ENCODE measurements around the gene TSPAN33.
A peak's percentile ranks its signal among the peaks of the same experiment; 100 is the strongest.
"Not testable (repeated sequence)": the region's sequence is repeated elsewhere in the genome, so short reads cannot be mapped to it uniquely, and the experiment has no call there.

The TSPAN33 gene

DNA sequence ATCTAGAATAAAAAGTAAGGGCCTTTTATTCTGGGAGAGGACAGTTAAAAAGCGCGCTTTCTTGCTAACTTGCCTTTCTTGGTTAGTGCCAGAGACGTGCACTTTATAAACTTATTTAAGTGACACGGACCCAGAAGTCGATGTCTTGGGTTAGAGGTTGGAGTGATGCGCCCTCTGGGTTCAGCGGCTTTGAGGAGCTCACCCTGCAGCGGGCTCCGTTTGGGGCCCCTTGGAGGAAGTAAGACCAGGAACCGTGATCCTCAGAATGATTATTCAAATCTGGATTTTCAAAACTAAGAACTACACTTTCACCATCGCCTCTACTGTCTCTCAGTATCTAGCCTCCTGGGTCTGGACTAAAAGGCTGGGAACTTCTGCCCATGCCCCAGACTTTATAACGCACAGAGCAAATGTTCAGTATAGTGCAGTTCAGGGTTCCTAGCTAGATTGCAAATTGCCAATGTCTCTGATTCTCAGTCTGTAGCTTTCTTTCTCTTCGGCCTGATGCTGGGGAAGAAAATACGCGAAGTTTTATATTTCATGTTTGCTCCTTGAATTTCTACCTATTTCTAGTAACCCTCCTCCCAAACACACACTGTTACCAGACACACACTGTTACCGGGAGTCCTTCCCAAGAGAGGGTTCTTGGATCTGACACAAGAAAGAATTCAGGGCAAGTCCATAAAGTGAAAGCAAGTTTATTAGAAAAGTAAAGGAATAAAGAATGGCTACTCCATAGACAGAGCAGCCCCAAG lies 25.4 kb downstream of the TSPAN33 start:
- H3K9ac ChIP-seq (ENCODE audit: low read length): peak overlapping the region; percentile 60
- no peaks in the 10 kb centered on the region for H3K9me2 ChIP-seq (ENCODE audit: low read depth, low read length)
- TF ChIP-seq, protein P1, sequence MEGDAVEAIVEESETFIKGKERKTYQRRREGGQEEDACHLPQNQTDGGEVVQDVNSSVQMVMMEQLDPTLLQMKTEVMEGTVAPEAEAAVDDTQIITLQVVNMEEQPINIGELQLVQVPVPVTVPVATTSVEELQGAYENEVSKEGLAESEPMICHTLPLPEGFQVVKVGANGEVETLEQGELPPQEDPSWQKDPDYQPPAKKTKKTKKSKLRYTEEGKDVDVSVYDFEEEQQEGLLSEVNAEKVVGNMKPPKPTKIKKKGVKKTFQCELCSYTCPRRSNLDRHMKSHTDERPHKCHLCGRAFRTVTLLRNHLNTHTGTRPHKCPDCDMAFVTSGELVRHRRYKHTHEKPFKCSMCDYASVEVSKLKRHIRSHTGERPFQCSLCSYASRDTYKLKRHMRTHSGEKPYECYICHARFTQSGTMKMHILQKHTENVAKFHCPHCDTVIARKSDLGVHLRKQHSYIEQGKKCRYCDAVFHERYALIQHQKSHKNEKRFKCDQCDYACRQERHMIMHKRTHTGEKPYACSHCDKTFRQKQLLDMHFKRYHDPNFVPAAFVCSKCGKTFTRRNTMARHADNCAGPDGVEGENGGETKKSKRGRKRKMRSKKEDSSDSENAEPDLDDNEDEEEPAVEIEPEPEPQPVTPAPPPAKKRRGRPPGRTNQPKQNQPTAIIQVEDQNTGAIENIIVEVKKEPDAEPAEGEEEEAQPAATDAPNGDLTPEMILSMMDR (IDR thresholded peaks at IDR 0.05; ENCODE audit: low read length): no peak; the same call in 1 of the 2 replicates
- no peak for TF ChIP-seq EZH2 (IDR thresholded peaks at IDR 0.05; ENCODE audit: borderline replicate concordance, low read length)
- H3K9me3 ChIP-seq (ENCODE audit: low read length): no peaks in the 10 kb centered on the region
- peak overlapping the region; percentile 12 for H2AFZ ChIP-seq (ENCODE audit: low read length)
- peak overlapping the region; percentile 75 for H3K4me2 ChIP-seq (ENCODE audit: low read length)
- H3K79me2 ChIP-seq (ENCODE audit: insufficient read depth, low read length): no peaks in the 10 kb centered on the region
- H3K27me3 ChIP-seq (ENCODE audit: insufficient read depth, low read length): no peaks in the 10 kb centered on the region
- peaks cover 15% of the 10 kb centered on the region; the same call in 1 of the 2 replicates for H3K36me3 ChIP-seq (ENCODE audit: insufficient read depth, low read length)
- H4K20me1 ChIP-seq (ENCODE audit: insufficient read depth, low read length): no peaks in the 10 kb centered on the region
- no peak overlapping the region for H3K27ac ChIP-seq (ENCODE audit: low read depth, low read length, poor library complexity, severe bottlenecking)
- H3K4me3 ChIP-seq (ENCODE audit: low read depth, low read length, poor library complexity, severe bottlenecking): peak overlapping the region; percentile 59
- no peaks in the 10 kb centered on the region for H3F3A ChIP-seq (ENCODE audit: insufficient read depth, low read length)
- H3K4me1 ChIP-seq (ENCODE audit: insufficient read depth, low read length, severe bottlenecking): peaks cover 17% of the 10 kb centered on the region

DNA sequence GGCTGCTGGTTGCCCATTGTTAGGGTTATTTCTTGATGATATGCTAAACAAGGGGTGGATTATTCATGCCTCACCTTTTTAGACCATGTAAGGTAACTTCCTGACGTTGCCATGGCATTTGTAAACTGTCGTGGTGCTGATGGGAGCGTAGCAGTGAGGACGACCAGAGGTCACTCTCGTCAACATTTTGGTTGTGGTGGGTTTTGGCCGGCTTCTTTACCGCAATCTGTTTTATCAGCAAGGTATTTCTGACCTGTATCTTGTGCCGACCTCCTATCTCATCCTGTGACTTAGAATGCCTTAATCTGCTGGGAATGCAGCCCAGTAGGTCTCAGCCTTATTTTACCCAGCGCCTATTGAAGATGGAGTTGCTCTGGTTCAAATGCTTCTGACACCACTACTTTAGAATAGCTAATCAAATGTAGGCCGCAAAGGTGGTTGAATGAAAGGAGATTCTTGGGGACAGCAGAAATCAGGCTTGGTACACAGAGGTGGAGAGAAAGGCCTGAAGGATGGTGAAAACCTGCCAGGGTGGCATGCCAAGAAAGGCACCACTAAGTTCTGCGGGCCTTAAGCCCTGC lies 26.0 kb downstream of the TSPAN33 start:
- H3K4me2 ChIP-seq (ENCODE audit: low read length): no peak overlapping the region

DNA sequence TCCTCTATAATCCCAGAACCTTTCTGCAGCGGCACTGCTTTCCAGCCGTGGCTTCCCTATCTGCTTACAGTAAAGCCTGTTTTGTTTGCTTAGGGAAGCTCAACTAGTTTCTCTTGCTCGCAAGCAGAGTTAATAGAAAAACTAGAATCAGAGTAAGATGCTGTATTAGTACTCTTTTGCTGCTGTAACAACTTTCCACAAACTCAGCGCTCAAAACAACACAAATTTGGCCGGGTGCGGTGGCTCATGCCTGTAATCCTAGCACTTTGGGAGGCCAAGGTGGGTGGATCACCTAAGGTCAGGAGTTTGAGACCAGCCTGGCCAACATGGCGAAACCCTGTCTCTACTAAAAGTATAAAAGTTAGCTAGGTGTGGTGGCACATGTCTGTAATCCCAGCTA lies 29.4 kb downstream of the TSPAN33 start:
- not testable (repeated sequence) for H3K79me2 ChIP-seq (ENCODE audit: insufficient read depth, low read length); H3K36me3 ChIP-seq (ENCODE audit: insufficient read depth, low read length); H3K4me2 ChIP-seq (ENCODE audit: low read length); H3K9me3 ChIP-seq (ENCODE audit: low read length); H2AFZ ChIP-seq (ENCODE audit: low read length); H3K9ac ChIP-seq (ENCODE audit: low read length); H3K4me3 ChIP-seq (ENCODE audit: low read depth, low read length, poor library complexity, severe bottlenecking); H3K27me3 ChIP-seq (ENCODE audit: insufficient read depth, low read length); H3F3A ChIP-seq (ENCODE audit: insufficient read depth, low read length); H4K20me1 ChIP-seq (ENCODE audit: insufficient read depth, low read length); H3K27ac ChIP-seq (ENCODE audit: low read depth, low read length, poor library complexity, severe bottlenecking); H3K9me2 ChIP-seq (ENCODE audit: low read depth, low read length)
- H3K4me1 ChIP-seq (ENCODE audit: insufficient read depth, low read length, severe bottlenecking): peaks cover 14% of the 10 kb centered on the region

More for the DNA sequence above, 26.0 kb downstream of the TSPAN33 start:
- H3F3A ChIP-seq (ENCODE audit: insufficient read depth, low read length): no peaks in the 10 kb centered on the region
- peaks cover 17% of the 10 kb centered on the region for H3K4me1 ChIP-seq (ENCODE audit: insufficient read depth, low read length, severe bottlenecking)
- no peak for TF ChIP-seq EZH2 (IDR thresholded peaks at IDR 0.05; ENCODE audit: borderline replicate concordance, low read length)
- TF ChIP-seq, protein P1 (IDR thresholded peaks at IDR 0.05; ENCODE audit: low read length): no peak
- H3K9ac ChIP-seq (ENCODE audit: low read length): no peak overlapping the region
- no peaks in the 10 kb centered on the region for H3K9me2 ChIP-seq (ENCODE audit: low read depth, low read length)
- no peak overlapping the region for H3K27ac ChIP-seq (ENCODE audit: low read depth, low read length, poor library complexity, severe bottlenecking)
- 0 out of 2 replicates have a peak, but pooled peaks cover 10% of the 10 kb centered on the region for H3K36me3 ChIP-seq (ENCODE audit: insufficient read depth, low read length)
- H3K9me3 ChIP-seq (ENCODE audit: low read length): no peaks in the 10 kb centered on the region
- H4K20me1 ChIP-seq (ENCODE audit: insufficient read depth, low read length): no peaks in the 10 kb centered on the region
- H3K4me3 ChIP-seq (ENCODE audit: low read depth, low read length, poor library complexity, severe bottlenecking): no peak overlapping the region
- no peak overlapping the region for H2AFZ ChIP-seq (ENCODE audit: low read length)
- no peaks in the 10 kb centered on the region for H3K79me2 ChIP-seq (ENCODE audit: insufficient read depth, low read length)
- H3K27me3 ChIP-seq (ENCODE audit: insufficient read depth, low read length): no peaks in the 10 kb centered on the region
